CD1c-positive myeloid dendritic cell (primary cell): ENCODE results near the gene MGLL.

Experiments
- DNase-seq: peaks from one replicate; pipeline ENCODE4 v3.0.0-alpha.2; 2016; ENCODE audit errors: extremely low spot score

Gene MGLL

DNA sequence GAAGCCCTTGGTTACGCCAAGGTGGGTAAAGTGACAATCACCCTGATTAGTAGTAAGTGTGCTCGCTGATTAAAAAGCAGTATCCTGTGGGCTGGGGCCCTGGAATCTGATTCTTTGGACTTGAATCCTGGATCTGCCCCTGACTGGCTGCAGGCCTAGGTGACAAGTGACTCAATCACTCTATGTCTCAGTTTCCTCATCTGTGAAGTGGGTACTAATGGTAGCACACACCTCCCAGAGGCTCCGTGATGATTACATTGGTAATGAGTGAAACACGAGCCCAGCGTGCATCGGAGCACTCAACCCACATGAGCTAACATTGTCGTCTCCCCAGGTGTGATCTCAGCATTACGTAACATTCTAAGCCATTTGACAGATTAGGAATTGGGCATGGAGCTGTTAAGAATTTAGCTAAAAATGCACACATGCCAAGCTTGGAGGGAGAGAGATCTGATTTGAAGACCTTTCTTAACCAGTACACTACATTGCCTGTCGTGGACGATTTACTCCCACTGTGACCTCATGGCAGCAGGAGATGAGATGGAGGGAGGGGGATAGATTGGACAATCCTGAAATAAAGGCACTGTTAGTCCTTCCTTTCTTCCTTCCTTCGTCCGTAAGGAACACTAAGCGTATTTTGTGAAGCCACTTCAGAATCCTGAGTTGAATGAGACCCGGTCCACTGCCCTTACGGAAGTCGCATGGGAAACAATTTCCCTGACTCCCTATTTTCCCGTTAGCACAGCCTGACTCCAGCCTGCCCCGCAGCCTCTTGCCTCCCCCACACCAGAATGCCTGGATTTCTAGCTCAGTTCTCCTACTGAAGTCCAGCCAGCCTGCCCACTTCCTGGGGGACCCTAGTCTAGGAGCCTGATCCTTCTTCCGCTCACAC lies 32.1 kb downstream of the MGLL start:
- peak; percentile 17 for DNase-seq

DNA sequence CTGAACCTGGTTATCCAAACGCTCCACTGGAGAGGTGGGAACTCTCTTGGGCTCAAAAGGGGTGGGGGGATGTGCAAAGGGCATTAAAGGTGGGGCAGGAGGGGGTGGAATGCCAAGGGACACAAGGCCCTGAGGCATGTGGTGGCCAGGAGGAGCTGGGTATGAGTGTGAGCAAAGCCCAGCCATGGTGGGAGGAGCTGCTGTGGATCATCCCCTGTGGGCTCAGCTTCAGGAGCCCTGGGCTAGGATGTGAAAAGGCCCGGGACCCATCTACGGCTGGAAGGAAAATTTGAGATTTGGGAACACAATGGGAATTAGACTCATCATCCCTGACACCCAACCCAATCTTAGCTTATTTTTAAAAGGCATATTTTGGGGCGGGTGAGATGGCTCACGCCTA lies 33.3 kb downstream of the MGLL start:
- no peak for DNase-seq

DNA sequence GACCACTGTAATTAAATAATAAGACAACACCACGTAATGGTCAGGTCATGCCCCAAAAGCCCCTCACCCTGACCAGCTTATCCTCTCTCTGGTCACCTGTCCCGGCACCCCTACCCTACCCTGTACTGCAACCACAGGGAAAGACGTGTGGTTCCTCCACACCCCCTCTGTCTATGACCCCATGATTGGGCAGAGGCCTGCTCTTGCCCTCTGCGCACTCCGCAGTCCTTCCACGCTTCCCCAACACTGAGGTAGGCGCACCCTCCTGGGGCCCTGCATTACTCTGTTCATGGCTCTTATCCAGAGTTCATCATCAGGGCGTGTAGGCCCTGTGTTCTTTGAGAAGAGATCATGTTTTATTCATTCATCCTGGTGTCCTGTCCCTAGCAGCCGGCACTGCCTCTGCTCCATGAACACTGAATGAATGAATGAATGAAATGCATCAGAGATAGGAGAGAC lies 33.8 kb downstream of the MGLL start:
- DNase-seq: no peak

- no peak for DNase-seq
Measured at GRCh38 chr3:127787571-127788365, 34.5 kb downstream of the MGLL start.

DNA sequence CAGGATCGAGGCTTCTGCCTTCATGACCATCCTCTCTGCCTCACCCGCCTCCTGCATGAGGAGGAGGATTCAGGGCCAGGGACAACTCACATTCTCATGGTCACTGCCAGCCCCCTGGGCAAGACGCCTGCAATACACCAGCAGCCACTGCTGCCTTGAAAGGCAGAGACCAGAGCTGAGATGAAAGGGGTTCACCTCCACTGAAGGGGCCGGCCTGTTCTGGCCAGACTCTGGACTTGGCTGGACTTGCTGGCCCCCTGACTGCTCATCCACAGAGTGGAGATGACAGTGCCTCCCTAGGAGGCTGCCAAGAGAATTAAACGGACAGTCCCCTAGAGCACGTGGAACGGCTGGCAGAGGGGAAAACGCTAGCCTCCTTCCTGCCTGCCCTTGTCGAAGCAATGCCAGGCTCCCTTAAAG lies 35.2 kb downstream of the MGLL start:
- no peak for DNase-seq

DNA sequence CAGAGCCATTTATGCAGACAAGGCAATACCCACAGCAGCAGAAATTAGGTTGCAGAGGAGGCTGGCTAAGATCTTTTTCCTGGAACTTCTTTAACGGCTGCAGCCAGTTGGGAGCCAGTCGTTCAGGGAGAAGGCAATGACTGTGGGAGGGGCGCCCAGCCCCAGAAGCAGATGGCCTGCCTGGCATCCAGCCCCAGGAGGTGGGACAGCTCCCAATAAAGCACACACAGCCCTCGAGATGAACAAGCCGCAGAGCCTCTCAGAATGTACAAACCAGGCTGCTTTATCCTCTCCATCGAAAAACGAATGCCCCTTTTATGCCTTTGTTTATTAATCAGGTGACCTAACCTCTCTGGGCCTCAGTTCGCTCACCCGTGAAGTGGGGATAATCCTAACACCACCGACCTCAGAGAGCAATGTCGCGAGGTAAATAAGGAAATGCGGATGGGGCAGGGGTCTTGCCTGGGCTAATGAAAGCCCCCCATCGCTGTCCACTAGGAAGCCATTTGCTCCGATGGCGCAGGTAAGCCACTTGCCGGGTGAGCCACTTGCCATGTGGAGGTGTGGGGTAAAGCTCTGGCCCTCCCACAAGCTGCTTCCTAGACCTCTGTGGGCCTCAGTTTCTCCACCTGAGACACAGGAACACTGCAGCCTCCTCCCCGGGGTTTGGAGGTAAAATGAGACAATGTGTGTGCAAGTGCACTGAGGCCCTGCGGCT lies 35.8 kb downstream of the MGLL start:
- DNase-seq: no peak

DNA sequence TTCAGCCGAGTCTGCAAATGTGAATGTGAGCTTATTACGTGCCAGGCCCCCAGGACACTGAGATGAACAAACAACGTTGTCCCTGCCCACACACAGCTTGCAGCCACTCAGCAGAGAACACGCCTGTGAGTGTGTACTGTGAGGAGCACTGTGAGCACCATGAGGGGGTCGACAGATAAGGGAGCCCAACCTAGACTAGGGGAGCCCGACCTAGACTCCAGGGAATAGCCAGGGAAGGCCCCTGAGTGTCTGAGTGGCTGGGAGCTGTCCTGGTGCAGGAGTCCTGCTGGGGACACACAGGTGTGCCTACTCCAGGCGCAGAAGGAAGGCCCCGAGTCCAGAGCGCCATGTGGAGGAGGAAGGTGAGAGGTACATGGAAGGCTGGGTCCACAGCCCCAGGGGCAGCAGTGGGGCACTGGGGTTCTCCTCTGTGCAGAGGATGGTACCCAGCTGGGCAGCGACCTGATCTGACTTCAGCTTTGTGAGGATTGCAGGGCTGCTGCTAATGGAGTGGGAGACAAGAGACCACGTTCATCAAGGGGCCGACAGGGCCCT lies 36.5 kb downstream of the MGLL start:
- no peak for DNase-seq

DNA sequence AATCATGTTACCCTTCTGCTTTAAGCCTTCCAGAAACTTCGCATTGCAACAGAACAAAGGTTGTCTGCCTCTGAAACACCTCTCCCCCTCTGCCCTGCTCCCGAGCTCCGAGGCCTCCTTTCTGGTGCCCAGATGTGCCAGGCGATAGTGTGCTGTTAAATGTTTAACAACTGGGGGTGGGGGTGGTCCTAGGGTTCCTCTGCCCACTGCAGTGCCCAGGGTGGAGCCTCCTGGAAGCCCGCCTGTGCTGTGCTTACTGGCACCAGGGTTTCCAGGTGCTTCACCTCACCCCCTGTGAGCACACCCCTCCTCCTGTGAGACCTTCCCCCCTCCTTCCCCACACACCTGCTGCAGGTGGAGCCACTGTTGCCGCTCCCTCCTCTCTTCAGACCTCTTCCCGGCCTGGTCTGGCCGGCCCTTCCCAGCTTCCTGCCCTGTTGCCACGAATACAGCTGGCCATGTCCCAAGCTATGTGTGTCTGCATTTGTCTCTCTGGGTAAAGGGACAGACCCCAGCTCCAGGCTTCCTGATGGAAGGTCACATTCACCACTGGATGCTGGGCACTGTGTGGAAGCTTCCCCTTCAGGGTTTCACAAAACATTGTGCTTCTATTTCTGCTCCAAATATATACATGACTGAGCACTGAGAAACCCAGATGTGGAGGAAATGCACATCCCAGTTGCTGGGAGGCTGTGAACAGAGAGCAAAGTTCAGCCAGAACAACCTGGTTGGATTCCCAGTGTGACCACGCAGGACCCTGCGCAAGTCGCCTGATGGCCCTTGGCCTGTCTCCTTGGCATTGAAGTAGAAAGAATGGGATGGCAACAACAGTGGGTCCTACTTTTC lies 37.2 kb downstream of the MGLL start:
- no peak for DNase-seq

GRCh38 chr3:127784283-127784682 lies 38.0 kb downstream of the MGLL start:
- DNase-seq: no peak

- no peak for DNase-seq
Measured at GRCh38 chr3:127783642-127784160, 38.6 kb downstream of the MGLL start.

GRCh38 chr3:127783166-127783565 lies 39.1 kb downstream of the MGLL start:
- DNase-seq: no peak

DNA sequence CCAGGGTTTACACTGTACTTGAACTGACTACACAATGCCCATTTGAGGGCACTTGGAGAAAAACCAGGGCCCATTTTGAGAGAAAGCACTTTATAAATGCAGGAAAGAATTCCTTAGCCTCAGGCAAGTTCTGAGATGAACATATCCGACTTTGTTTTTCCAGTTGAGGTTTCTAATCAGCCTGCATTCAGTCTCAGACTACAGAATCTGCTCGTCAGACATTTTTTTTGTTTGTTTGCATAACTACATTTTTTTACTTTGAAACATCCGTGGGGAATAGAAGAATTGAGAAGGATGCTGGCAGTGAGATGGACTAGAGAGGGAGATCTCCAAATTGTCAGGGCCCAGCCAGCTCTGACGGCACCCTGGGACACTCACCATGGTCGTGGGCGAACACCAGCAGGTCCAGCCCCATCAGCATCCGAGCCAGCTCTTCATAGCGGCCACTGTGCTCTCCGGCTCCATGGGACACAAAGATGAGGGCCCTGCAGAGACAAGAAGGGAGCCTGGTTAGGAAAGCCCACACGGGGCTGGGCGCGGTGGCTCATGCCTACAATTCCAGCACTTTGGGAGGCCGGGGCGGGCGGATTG lies 40.8 kb downstream of the MGLL start:
- DNase-seq: no peak

- DNase-seq: no peak
Measured at GRCh38 chr3:127780536-127781400, 41.5 kb downstream of the MGLL start.

GRCh38 chr3:127779747-127780146 lies 42.6 kb downstream of the MGLL start:
- DNase-seq: peak; percentile 74

- peak; percentile 46 for DNase-seq
Measured at GRCh38 chr3:127777921-127778656, 44.2 kb downstream of the MGLL start.

DNA sequence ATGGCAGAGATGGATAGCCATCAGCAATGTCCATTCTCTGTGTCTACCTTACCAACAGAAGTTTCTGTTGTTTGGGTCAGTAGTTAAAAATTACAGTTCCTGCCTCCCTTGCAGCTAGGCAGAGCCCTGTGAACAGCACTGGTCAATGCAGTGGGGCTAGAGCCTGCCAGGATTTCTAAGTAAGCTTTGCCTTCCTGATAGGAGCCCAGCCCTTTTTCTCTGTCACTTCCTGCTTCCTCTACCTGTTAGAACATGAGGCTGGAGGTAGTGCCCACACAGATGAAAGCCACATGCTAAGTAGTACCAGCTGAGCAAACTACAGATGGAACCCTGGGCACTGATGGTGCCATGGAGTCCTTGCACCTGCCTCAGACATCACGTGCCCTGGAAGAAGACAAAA lies 45.0 kb downstream of the MGLL start:
- DNase-seq: no peak

DNA sequence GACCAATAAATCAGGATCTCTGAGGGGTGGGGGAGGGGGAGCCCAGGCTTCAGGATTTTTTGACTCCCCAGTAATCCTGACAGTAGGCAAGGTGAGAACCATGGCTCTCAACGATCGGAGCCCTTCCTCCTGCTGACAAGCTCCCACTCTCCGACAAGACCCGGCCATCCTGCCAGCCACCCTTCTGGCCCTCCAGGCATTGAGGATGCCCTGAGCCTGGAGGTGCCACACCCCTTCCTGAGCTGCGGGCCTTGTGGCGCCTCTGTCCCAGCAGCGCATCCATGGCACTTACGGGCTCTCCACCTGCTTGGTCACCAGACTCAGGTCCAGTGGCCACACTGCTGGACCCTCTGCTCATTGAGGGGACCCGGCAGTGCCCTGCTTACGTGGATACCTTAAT lies 46.0 kb downstream of the MGLL start:
- DNase-seq: no peak

DNA sequence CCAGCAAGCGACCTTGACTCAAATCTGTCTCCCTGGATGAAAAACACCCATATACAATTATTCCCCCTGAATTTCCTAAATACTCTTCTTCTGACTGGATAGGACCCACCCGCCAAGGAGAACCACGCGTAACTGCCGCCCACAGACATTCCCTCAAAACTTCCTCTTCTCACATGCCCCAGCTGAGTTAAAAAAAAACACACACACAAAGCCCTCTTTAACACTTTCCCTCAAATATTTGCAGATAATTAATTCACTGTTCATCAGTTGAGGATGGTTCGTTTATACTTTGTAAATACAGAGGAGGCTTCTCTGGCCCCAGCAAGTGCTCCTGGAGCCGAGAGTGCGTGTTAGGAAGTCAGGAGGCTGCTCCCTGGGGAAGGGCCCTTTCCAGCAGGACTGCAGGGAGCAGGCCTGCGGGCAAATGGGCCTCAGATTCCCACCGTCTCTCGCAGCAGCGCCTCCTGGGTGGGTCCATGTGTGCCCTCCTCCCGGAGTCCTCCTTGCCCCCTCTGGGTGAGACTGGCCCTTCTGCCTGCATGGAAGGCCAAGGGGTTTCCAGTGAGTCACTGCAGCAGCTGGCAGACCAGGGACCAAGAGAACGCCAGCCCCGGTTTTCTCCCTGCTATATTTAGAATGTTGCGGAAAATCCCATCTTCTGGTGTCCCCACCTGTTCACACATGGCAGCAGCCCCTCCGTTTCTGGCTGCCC lies 46.8 kb downstream of the MGLL start:
- DNase-seq: peak; percentile 83
